Measurements from ENCODE around the gene DCX. TPM values are rescaled to one million over a fixed set of nuclear protein-coding genes. Genes with fewer than 3 reads are reported as not detected.

The DCX gene
- total RNA-seq, 1 donor from 2014 or later = 0.26 TPM

DNA sequence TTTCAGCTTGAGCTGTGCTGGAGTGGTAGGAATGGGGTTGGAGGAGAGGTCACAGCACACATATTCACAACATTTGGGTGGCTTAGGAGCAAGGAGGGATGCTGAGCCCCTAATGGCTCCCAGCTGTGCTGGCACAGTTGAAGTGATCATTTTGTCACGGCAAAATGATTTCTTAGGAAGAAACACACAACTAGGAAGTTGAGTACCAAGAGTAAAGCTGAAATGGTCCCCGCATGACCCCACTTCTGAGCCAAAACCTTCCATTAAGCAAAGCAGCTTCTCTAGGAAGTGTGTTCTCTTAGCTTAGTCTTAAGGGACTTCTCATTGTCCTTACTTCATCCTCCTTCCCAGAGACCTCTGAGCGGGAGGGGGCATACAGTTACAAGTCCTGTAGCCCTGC, 154.3 kb downstream of the DCX start:
- TF ChIP-seq, protein P1, sequence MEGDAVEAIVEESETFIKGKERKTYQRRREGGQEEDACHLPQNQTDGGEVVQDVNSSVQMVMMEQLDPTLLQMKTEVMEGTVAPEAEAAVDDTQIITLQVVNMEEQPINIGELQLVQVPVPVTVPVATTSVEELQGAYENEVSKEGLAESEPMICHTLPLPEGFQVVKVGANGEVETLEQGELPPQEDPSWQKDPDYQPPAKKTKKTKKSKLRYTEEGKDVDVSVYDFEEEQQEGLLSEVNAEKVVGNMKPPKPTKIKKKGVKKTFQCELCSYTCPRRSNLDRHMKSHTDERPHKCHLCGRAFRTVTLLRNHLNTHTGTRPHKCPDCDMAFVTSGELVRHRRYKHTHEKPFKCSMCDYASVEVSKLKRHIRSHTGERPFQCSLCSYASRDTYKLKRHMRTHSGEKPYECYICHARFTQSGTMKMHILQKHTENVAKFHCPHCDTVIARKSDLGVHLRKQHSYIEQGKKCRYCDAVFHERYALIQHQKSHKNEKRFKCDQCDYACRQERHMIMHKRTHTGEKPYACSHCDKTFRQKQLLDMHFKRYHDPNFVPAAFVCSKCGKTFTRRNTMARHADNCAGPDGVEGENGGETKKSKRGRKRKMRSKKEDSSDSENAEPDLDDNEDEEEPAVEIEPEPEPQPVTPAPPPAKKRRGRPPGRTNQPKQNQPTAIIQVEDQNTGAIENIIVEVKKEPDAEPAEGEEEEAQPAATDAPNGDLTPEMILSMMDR (IDR thresholded peaks at IDR 0.05; ENCODE audit: unreplicated experiment) = no peak
- no peaks in the 10 kb centered on the region for H3K9me3 Mint-ChIP-seq (ENCODE audit: unreplicated experiment)
- H3K36me3 Mint-ChIP-seq (ENCODE audit: low read depth, unreplicated experiment) = no peaks in the 10 kb centered on the region
- H3K27me3 Mint-ChIP-seq (ENCODE audit: unreplicated experiment) = peaks cover 1% of the 10 kb centered on the region
- no peak for DNase-seq (ENCODE audit: low spot score)
- H3K4me3 Mint-ChIP-seq (ENCODE audit: unreplicated experiment) = no peak overlapping the region
- peaks cover 7% of the 10 kb centered on the region for H3K4me1 Mint-ChIP-seq (ENCODE audit: unreplicated experiment)
- no peak overlapping the region for H3K27ac Mint-ChIP-seq (ENCODE audit: unreplicated experiment)

DNA sequence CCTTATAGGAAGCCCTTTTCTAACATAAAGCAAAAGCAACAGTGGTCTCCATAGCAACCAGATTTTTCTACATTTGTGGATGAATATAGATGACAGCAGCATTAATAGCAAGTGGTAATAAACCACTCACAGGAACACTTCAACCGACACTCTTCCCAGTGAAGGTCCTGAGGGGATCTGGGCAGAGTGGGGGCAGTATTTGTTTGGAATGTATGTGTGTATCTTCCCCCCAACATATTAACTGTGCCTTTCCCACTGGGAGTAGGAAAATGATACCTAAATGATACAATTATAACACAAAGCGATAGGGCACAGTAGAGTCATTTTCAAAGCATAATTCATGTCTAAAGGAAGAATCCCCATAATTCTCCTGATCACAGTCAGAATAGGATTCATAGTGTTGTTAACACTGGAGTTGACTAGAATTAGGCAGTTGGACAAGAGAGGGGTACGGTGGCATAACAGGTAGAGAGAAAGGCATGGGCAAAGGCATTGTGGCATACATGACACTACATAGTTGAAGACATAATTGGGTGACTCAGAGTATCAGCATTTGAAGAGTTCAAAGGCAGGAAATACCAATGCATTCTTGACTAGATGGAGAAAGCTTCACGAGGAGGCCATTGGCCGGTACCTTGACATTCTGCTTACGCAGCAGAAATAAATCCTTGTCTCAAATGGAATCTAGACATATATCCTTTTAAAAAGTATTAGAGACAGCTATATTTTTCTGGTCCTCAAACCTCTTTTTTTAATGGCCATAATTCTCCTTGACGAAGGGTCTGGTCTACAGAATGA, 156.9 kb downstream of the DCX start:
- Mint-ChIP-seq H3K27ac (ENCODE audit: unreplicated experiment) (no peak overlapping the region), H3K9me3 (ENCODE audit: unreplicated experiment) (no peaks in the 10 kb centered on the region), H3K27me3 (ENCODE audit: unreplicated experiment) (peaks cover 3% of the 10 kb centered on the region), H3K4me1 (ENCODE audit: unreplicated experiment) (no peaks in the 10 kb centered on the region), H3K36me3 (ENCODE audit: low read depth, unreplicated experiment) (no peaks in the 10 kb centered on the region), H3K4me3 (ENCODE audit: unreplicated experiment) (no peak overlapping the region)
- TF ChIP-seq, protein P1 (IDR thresholded peaks at IDR 0.05; ENCODE audit: unreplicated experiment) = no peak
- DNase-seq (ENCODE audit: low spot score) = no peak

DNA sequence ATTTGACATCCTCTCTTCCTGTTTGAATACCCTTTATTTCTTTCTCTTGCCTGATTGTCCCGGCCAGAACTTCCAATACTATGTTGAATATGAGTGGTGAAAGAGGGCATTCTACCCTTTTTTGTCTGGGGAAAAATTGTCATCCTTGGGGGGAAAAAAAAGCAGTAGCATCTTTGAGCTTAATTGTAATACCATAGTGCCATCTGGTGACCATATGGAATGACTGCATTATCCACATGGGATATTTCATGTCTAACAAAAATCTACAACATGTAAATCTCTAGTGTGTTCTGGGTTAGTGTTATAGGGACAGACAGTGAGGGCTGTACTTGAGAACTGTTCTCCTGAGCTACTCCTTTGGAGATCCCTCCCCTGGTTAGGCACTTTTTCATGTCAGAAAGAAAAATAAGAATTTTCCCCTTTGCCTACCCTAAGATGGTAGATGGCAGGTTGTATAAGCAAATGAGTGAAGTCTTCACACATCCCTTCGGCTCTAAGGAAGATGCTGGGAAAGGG, 167.7 kb downstream of the DCX start:
- no peak overlapping the region for H3K27ac Mint-ChIP-seq (ENCODE audit: unreplicated experiment)
- TF ChIP-seq, protein P1 (IDR thresholded peaks at IDR 0.05; ENCODE audit: unreplicated experiment) = no peak
- DNase-seq (ENCODE audit: low spot score) = no peak
- H3K4me3 Mint-ChIP-seq (ENCODE audit: unreplicated experiment) = no peak overlapping the region
- H3K27me3 Mint-ChIP-seq (ENCODE audit: unreplicated experiment) = peaks cover 1% of the 10 kb centered on the region
- H3K9me3 Mint-ChIP-seq (ENCODE audit: unreplicated experiment) = no peaks in the 10 kb centered on the region
- no peaks in the 10 kb centered on the region for H3K4me1 Mint-ChIP-seq (ENCODE audit: unreplicated experiment)
- H3K36me3 Mint-ChIP-seq (ENCODE audit: low read depth, unreplicated experiment) = no peaks in the 10 kb centered on the region

Other genes starting within 250 kb of the DCX start
- gene CAPN6, start 141.7 kb downstream of the DCX start, total RNA-seq (ENCODE audit: unreplicated experiment) = 1.5 TPM
- 0.92 TPM for gene SERTM2, start 99.5 kb upstream of the DCX start, total RNA-seq (ENCODE audit: unreplicated experiment)